HL-60 (cell line): ENCODE results near the gene BCAS3.

Experiments used
- DNase-seq, 2 experiments: peaks; one replicate each; pipeline ENCODE4 v3.0.0-alpha.2; 2010 to 2020; ENCODE audit warnings: low read depth in 1 of 2, low spot score in 1 of 2
- H3K27ac ChIP-seq: fragments of 250-450 bp; sonication (Bioruptor Pico); replicated peaks from 2 replicates; pipeline ENCODE4 v1.5.1; 2020; ENCODE audit warnings: mild to moderate bottlenecking, moderate library complexity
- H3K27me3 ChIP-seq: fragments of 250-450 bp; sonication (Bioruptor Pico); 2 replicates; pipeline ENCODE4 v1.5.1; 2021; ENCODE audit warnings: mild to moderate bottlenecking, moderate library complexity; ENCODE audit not compliant: insufficient read depth, poor library complexity, severe bottlenecking
- H3K4me3 ChIP-seq: replicated peaks from 2 replicates; pipeline ENCODE4 v1.5.1; 2011; ENCODE audit warnings: mild to moderate bottlenecking, control low read depth, low read length; ENCODE audit not compliant: insufficient read depth
- GABPA ChIP-seq: IDR thresholded peaks from 2 replicates; pipeline ENCODE4 v1.6.1; 2012; ENCODE audit warnings: low read depth
- POLR2AphosphoS5 ChIP-seq: IDR thresholded peaks from 2 replicates; pipeline ENCODE4 v1.6.1; 2012; ENCODE audit warnings: low read depth
- SPI1 ChIP-seq: IDR thresholded peaks from 2 replicates; pipeline ENCODE4 v1.6.1; 2012; ENCODE audit warnings: low read depth, mild to moderate bottlenecking, borderline replicate concordance
- TF ChIP-seq, protein P1 (sequence below): IDR thresholded peaks from one replicate; pipeline ENCODE4 v1.5.1; 2011; ENCODE audit warnings: low read length, control low read depth, inconsistent platforms; ENCODE audit not compliant: insufficient read depth
- TF ChIP-seq, protein P2 (sequence below): IDR thresholded peaks from 2 replicates; pipeline ENCODE4 v1.6.1; 2012; ENCODE audit warnings: low read depth; ENCODE audit not compliant: insufficient replicate concordance

The BCAS3 gene

DNA sequence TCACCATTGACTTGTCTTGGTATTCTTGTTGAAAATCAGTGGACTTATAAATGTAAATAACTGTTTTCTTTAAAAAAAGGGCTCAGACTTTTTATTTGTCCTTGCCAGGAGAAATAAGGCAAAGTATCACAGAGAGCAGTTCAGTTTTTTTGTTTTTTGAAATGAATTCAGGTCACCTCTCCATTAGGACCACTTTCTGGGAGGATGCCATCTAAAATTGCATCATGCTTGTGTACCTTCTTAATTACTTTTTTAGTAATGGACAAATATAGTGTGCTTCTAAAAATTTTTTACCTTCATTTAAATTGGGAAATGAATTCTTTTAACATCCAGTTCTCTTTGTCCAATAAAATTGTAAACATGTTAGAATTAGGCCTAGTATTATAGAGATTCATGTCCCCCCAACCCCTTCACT is 210.0 kb downstream of the BCAS3 start:
- TF ChIP-seq GABPA (no peak), SPI1 (no peak), POLR2AphosphoS5 (no peak)
- TF ChIP-seq, protein P1, sequence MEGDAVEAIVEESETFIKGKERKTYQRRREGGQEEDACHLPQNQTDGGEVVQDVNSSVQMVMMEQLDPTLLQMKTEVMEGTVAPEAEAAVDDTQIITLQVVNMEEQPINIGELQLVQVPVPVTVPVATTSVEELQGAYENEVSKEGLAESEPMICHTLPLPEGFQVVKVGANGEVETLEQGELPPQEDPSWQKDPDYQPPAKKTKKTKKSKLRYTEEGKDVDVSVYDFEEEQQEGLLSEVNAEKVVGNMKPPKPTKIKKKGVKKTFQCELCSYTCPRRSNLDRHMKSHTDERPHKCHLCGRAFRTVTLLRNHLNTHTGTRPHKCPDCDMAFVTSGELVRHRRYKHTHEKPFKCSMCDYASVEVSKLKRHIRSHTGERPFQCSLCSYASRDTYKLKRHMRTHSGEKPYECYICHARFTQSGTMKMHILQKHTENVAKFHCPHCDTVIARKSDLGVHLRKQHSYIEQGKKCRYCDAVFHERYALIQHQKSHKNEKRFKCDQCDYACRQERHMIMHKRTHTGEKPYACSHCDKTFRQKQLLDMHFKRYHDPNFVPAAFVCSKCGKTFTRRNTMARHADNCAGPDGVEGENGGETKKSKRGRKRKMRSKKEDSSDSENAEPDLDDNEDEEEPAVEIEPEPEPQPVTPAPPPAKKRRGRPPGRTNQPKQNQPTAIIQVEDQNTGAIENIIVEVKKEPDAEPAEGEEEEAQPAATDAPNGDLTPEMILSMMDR: no peak
- TF ChIP-seq, protein P2, sequence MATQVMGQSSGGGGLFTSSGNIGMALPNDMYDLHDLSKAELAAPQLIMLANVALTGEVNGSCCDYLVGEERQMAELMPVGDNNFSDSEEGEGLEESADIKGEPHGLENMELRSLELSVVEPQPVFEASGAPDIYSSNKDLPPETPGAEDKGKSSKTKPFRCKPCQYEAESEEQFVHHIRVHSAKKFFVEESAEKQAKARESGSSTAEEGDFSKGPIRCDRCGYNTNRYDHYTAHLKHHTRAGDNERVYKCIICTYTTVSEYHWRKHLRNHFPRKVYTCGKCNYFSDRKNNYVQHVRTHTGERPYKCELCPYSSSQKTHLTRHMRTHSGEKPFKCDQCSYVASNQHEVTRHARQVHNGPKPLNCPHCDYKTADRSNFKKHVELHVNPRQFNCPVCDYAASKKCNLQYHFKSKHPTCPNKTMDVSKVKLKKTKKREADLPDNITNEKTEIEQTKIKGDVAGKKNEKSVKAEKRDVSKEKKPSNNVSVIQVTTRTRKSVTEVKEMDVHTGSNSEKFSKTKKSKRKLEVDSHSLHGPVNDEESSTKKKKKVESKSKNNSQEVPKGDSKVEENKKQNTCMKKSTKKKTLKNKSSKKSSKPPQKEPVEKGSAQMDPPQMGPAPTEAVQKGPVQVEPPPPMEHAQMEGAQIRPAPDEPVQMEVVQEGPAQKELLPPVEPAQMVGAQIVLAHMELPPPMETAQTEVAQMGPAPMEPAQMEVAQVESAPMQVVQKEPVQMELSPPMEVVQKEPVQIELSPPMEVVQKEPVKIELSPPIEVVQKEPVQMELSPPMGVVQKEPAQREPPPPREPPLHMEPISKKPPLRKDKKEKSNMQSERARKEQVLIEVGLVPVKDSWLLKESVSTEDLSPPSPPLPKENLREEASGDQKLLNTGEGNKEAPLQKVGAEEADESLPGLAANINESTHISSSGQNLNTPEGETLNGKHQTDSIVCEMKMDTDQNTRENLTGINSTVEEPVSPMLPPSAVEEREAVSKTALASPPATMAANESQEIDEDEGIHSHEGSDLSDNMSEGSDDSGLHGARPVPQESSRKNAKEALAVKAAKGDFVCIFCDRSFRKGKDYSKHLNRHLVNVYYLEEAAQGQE: no peak
- no peak for DNase-seq
- Histone ChIP-seq H3K27me3 (no peaks in the 10 kb centered on the region), H3K27ac (no peak overlapping the region), H3K4me3 (no peak overlapping the region)

DNA sequence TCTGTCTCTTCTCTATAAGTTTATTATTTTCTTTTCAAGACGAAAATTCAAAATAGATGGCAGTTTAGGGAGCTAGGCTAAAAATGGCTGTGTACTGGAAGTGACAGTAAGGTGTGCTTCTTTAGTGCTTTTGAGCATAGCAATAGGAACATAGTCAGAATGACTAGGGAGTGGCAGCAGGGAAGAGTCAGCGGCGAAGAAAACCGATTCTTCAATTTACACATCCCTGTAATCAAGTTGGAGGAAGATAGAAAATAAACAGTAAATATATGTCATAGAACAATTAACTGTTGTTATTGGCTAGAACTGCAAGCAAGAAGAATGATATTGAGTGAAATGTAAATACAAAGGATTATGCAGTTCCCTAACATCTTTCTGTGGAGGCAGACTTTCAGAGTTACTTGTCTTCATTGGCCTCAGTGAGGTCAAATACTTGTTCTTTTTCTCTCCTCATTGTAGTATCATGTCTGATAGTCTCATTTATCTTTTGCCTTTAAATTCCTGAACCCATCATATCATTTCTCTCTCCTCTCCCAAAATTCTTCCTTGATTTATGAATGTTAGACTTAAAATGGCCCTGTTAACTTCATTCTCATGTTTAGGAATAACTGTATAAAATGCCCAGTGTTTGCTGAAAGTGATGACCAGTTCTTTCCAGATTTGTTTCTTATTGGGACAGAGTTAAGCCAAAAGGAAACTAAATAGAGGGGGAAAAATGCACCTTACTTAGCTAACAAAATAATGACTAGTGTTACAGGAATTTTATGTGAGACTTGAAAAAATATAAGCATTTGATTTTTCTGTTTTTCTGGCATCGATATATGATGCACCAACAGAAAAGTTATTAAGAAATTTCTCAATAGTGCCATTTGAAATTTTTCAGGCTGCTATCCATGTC is 211.4 kb downstream of the BCAS3 start:
- TF ChIP-seq GABPA: no peak
- no peak for TF ChIP-seq SPI1
- TF ChIP-seq, protein P2: no peak
- TF ChIP-seq, protein P1: no peak
- no peak for TF ChIP-seq POLR2AphosphoS5
- Histone ChIP-seq H3K27ac (no peak overlapping the region), H3K27me3 (no peaks in the 10 kb centered on the region), H3K4me3 (no peak overlapping the region)
- no peak for DNase-seq

DNA sequence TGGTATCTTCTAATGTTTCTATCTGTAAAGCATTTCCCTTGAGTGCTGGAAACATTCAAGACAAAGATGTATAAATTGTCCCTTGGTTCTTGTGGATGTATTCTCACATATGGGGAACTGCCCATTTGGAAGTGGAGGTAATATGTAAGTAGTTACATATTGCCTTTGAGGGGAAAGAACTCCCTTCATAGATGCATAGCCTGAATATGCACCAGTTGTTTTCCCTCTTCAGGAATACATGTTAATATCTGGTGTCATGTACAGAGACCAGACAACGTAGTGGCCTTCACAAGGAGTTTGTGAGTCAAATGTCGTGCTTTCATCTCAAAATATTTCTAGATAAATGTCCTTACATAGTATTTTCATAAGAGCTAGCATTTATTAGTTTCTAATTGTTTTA is 213.5 kb downstream of the BCAS3 start:
- Histone ChIP-seq H3K27me3 (no peaks in the 10 kb centered on the region), H3K4me3 (no peak overlapping the region), H3K27ac (no peak overlapping the region)
- TF ChIP-seq, protein P1: no peak
- TF ChIP-seq POLR2AphosphoS5 (no peak), SPI1 (no peak), GABPA (no peak)
- TF ChIP-seq, protein P2: no peak
- DNase-seq: no peak
